Measurements from ENCODE around the gene CD302.
A peak's percentile ranks its signal among the peaks of the same experiment; 100 is the strongest.
"Not testable (repeated sequence)": the region's sequence is repeated elsewhere in the genome, so short reads cannot be mapped to it uniquely, and the experiment has no call there.

Gene CD302, protein sequence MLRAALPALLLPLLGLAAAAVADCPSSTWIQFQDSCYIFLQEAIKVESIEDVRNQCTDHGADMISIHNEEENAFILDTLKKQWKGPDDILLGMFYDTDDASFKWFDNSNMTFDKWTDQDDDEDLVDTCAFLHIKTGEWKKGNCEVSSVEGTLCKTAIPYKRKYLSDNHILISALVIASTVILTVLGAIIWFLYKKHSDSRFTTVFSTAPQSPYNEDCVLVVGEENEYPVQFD

GRCh38 chr2:159797543-159798375, at the start of gene CD302:
Gene CD302, minus strand, starts transcription at chr2:159798208. Its CDS starts 10 bp downstream, at chr2:159798198.
- peak; percentile 76 to 92 (median 83) for DNase-seq

DNA sequence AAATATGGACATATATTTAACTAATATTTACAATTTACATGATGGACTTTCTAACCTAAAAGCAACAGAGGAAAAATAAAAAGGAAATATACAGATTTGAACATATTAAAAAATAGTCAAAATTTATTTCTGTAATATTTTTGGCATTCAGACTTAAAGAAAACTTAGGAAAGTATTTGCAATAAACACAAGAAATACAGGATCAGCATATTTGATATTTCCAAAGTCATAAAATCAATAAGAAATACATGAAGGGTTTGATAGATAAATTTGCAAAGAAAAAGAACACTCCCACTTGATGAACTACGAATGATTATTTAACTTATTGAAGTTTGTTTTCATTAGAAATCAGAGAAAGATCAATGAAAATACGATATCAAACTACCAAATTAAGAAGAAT, 48.6 kb upstream of the CD302 start:
- no peak for DNase-seq

DNA sequence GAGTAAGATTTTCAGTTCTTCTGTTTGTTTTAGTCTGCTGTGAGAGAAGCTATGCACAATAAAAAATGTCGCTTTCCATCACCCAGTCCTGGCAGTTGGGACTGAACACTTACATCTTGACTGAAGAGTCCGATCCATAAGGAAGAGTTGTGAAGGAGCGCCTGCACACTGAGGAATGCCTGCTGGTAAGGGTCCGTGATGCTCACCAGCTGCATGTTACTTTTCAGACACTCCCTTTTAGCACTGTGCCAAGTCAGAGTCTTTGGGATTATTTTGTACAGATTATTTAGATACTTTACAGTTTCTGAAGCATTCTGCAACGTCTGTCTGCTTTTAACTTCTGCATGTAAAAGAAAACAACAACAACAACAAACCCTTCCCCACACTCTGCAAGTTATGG, 42.6 kb upstream of the CD302 start:
- DNase-seq, result no peak

- peak; percentile 14 to 44 (median 43) for DNase-seq
Observed at GRCh38 chr2:159832858-159833257, 34.9 kb upstream of the CD302 start.

GRCh38 chr2:159832026-159832425, 34.0 kb upstream of the CD302 start:
- no peak for DNase-seq

DNA sequence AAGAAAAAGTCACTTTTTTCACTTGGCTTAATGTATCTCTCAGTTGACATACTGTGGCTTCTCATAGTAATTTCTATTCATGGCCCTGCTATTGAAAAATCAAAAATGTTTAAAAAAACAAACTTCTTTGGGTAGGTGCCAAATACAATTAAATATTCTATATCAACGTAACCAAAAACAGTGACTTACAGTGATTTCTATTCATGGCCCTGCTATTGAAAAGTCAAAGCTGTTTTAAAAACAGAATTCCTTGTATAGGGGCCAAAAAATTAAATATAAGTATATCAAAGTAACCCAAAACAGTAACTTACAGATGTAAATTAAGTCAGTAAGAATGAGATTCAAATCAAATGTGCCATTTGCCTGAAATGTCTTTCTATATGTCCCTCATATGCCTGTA, 31.4 kb upstream of the CD302 start:
- DNase-seq, result no peak

DNA sequence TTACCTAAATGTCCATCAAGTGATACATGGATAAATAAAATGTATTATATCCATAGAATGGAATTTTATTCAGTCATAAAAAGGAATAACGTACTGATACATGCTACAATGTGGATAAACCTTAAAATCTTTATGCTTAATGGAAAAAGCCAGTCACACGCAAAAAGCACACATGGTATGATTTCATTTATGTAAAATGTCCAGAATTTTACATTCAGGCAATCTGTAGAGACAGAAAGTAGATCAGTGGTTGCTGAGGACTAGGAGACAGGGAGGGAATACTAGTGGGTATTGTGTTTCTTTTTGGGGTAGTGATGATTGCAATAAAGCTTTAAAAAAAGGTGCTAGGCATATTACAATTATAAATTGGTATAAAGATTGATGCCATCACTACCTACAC, 30.7 kb upstream of the CD302 start:
- no peak for DNase-seq

- not testable (repeated sequence) for DNase-seq
Observed at GRCh38 chr2:159822478-159822833, 24.4 kb upstream of the CD302 start.

GRCh38 chr2:159821775-159822477, 23.9 kb upstream of the CD302 start:
- DNase-seq, result not testable (repeated sequence)

DNA sequence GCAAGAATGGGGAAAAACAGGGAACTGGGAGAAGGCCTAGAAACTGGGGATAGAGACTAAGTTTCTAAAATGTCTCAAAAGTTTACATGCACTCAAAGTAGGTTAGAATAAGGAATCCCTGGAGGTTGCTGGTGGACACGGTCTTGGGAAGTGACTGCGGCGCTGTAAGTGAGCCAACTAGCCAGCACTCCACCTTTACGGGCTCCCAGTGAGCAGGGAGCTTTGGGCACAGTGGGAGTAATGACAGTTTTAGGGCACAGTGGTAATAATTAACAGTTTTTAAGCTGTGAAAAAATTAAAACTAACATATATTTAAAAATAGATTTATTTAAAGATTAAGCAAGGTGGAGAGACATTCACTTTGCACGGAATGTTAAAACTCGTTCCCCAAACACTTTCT, 20.9 kb upstream of the CD302 start:
- no peak for DNase-seq

- DNase-seq, result peak; percentile 53 to 63 (median 60)
Observed at GRCh38 chr2:159817283-159817682, 19.3 kb upstream of the CD302 start.

DNA sequence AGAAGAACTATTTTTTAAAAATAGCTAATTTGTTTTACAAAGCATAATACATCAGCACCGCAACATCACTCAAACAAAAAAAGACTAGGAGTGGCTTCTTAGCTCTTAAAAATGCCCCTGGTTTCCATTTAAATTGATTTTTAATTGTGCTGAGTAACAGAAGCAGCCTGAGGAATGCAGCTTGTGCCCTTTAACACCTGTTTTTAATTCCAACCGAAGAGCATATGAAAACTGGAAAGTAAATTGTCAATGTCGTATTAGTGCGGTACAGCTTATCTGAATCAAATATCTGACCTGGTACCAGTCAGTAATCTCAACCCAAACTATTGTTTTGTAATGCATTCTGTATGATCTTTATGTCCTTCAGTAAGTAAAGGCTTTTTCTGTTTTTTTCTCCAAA, 13.2 kb upstream of the CD302 start:
- no peak for DNase-seq

DNA sequence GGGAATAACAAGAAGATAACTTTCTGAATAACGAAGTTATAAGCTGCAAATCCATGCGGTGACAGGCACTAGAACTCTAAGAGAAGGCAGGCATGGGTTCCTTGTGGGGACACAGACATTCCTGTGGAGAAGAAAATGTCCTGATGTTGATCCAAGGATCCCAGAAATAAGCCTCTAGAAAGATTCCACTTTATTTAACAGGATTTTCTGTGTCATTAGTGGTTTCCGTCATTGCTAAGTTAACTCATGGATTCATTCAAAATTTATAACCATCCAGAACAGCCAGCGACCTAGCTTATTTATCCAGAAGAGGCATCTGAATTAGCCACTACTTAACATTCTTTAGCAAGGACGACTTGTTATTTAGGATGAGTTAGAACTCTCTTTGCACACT, 10.0 kb upstream of the CD302 start:
- no peak for DNase-seq

DNA sequence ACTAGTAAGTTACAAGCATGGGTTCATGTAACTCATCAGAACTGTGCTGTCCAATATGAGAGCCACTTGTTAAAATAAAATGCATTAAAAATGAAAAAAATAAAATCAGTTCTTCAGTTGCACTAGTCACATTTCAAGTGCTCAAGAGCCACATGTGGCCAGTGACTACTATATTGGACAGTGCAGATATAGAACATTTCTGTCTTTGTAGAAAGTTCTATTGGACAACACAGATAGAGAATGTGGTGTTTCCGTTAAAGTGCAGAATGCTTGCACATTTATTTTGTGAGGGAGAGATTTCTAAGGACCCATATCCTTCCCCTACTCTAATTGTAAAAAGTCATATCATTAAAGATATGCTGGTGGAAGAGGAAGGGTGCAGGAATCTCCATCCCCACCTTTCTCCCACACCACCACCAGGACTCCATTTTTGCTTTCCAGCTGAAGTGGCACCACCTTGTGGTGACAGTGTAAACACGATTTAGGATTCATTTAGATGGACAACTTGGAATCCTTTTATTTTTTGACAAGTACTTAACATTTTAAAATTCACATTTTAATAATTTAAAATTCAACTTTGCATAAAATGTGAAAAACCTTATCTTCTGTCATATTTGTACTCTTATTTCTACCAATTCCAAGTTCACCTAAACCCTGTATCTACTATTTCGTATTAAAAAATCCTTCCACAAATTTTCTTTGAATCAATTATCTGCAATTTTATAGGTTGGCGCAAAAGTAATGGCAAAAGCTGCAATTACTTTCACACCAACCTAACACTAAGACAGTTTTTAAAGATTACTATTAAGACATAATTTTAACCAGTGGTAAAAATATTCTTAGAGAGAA, 9.4 kb upstream of the CD302 start:
- DNase-seq, result peak; percentile 68 to 79 (median 73)

DNA sequence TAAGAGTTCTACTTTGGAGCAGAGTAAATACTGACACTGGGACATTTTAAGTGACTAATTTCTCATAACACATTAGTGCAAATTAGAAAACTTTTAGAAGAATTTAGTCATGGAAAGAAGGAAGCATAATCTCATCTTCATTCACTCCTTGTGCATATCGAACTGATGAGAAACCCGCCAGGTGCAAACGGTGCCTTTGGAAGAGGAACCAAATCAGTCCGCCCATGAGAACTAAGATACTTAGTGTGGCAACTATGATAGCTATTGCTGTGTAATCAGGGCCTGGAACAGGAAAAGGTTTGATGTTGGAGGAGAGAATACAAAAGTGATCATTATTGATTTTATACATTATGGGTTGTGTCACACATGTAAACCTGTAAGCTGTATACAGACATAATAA, 6.9 kb upstream of the CD302 start:
- DNase-seq, result no peak

DNA sequence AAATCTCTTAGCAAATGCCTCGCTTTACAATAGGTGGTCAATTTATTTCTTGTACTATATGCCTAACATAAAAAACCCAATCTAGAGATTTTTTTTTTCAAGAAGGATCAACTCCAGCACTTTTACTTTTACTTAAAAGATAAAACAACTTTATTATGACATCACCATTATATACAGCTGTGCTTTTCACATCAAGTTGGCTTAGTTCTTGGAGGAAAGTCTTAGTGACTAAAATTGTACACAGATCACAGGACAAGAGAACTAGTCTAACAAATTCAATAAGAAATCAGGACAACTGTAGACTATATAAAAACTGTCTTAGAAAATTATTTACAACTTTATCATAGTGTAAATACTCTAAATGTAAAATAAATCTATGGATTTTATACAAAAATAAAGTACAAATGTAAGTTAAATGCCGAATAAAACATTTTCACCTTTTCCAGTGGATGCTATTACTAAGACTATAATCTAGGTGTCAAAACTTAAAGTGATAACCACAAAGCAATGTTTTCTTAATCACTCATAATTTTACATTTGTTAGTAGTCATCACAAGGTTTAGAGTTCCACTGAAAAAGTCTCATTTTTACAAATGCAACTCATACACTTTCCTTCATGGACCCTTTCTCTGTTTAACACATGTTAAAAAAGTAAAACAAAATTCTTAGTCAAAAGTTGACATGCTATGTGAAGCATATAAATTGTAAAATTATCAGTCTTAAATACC, 5.4 kb upstream of the CD302 start:
- DNase-seq, result no peak

- no peak for DNase-seq
Observed at GRCh38 chr2:159802673-159803072, 4.7 kb upstream of the CD302 start.

DNA sequence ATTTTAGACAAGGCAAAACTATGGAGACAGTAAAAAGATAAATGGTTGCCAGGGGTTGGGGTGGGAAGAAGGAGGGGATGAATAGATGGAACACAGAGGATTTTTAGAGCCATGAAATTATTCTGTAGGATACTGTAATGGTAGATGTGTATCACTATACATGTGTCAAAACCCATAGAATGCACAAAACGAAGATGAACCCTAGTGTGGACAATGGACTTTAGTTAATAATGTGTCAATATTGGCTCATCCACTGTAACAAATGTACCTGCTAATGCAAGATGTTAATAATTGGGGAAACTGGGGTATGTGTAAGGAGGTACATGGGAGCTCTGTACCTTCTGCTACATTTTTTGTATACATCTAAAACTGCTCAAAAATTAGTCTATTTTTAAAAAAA, 1.8 kb upstream of the CD302 start:
- DNase-seq, result no peak

GRCh38 chr2:159798376-159798725, 343 bp upstream of the CD302 start:
- DNase-seq, result no peak

DNA sequence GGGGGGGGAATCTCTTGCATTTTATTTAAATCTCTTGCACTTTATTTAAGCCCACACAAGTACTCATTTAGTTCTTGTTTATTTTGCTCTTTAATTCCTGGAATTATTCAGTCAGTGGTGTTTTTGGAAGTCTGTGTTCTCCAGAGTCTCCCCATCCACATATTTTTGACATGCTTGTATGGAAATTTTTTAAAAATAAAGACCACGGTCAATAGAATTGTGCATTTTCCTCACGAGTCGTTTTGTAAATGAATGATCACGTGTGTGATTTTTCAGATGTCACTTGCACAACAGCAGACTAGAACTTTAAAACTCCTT, 824 bp downstream of the CD302 start:
- no peak for DNase-seq

- peak; percentile 60 to 81 (median 76) for DNase-seq
Observed at GRCh38 chr2:159795841-159796690, 1.9 kb downstream of the CD302 start.
